GM23338 (cell line): Measurements from ENCODE around the gene MBOAT7. TPM values are rescaled to one million over a fixed set of nuclear protein-coding genes. Genes with fewer than 3 reads are reported as not detected.

Source experiments
- ATAC-seq: fragments of 200-7000 bp; cut with Tn5 transposase; 3 replicates; pipeline ENCODE4 v1.9.1; 2020
- DNase-seq: peaks from one replicate; pipeline ENCODE4 v3.0.0-alpha.2; 2015; ENCODE audit warnings: low spot score
- H2AFZ ChIP-seq: fragments of 200-600 bp; sonication (generic); 2 replicates; pipeline ENCODE4 v1.8.0; 2016; ENCODE audit warnings: antibody characterized with exemption, mild to moderate bottlenecking, moderate library complexity
- H3F3A ChIP-seq: fragments of 200-600 bp; sonication (generic); replicated peaks from 2 replicates; pipeline ENCODE4 v1.8.0; 2017; ENCODE audit warnings: antibody characterized with exemption, mixed run types, low read depth
- H3K27ac ChIP-seq: fragments of 200-600 bp; sonication (generic); 2 replicates; pipeline ENCODE4 v1.6.1; 2016; ENCODE audit warnings: low read depth
- H3K27me3 ChIP-seq: fragments of 200-600 bp; sonication (generic); 2 replicates; pipeline ENCODE4 v1.8.0; 2016; ENCODE audit warnings: mild to moderate bottlenecking, mixed run types, moderate library complexity; ENCODE audit not compliant: insufficient read depth
- H3K36me3 ChIP-seq: fragments of 200-600 bp; sonication (generic); 2 replicates; pipeline ENCODE4 v1.8.0; 2016; ENCODE audit warnings: mild to moderate bottlenecking; ENCODE audit not compliant: insufficient read depth
- H3K4me1 ChIP-seq: fragments of 200-600 bp; sonication (generic); 2 replicates; pipeline ENCODE4 v1.8.0; 2016; ENCODE audit warnings: mild to moderate bottlenecking, moderate library complexity; ENCODE audit not compliant: insufficient read depth
- H3K4me2 ChIP-seq: fragments of 200-600 bp; sonication (generic); 2 replicates; pipeline ENCODE4 v1.7.1; 2017; ENCODE audit warnings: mixed run types
- H3K4me3 ChIP-seq: fragments of 200-600 bp; sonication (generic); 2 replicates; pipeline ENCODE4 v1.6.1; 2016; ENCODE audit warnings: mixed run types
- H3K79me2 ChIP-seq: fragments of 200-600 bp; sonication (generic); replicated peaks from 2 replicates; pipeline ENCODE4 v1.8.0; 2017; ENCODE audit warnings: mild to moderate bottlenecking; ENCODE audit not compliant: insufficient read depth
- H3K9me2 ChIP-seq: fragments of 200-600 bp; sonication (generic); 2 replicates; pipeline ENCODE4 v1.8.0; 2017; ENCODE audit not compliant: insufficient read depth
- H4K20me1 ChIP-seq: fragments of 200-600 bp; sonication (generic); replicated peaks from 2 replicates; pipeline ENCODE4 v1.8.0; 2017; ENCODE audit warnings: mild to moderate bottlenecking; ENCODE audit not compliant: insufficient read depth
- H3K27ac Mint-ChIP-seq: 2 replicates; pipeline ENCODE4 v1.8.0; 2020; ENCODE audit warnings: inconsistent platforms, mild to moderate bottlenecking, moderate library complexity, mixed read lengths
- H3K27me3 Mint-ChIP-seq: 3 replicates; pipeline ENCODE4 v1.8.0; 2022; ENCODE audit warnings: low read depth, mild to moderate bottlenecking, moderate library complexity, mixed read lengths, inconsistent platforms; ENCODE audit not compliant: insufficient read depth, poor library complexity
- H3K36me3 Mint-ChIP-seq: 3 replicates; pipeline ENCODE4 v1.8.0; 2021; ENCODE audit warnings: low read depth, mild to moderate bottlenecking, inconsistent platforms, moderate library complexity, mixed read lengths
- H3K4me1 Mint-ChIP-seq: 3 replicates; pipeline ENCODE4 v1.8.0; 2020; ENCODE audit warnings: mild to moderate bottlenecking, inconsistent platforms, mixed read lengths
- H3K4me3 Mint-ChIP-seq: 3 replicates; pipeline ENCODE4 v1.8.0; 2021; ENCODE audit warnings: moderate library complexity, mild to moderate bottlenecking, inconsistent platforms, mixed read lengths
- H3K9me3 Mint-ChIP-seq: 3 replicates; pipeline ENCODE4 v1.8.0; 2020; ENCODE audit warnings: moderate library complexity, mild to moderate bottlenecking, inconsistent platforms, mixed read lengths
- CTCF ChIP-seq, 2 experiments: fragments of 200-600 bp in 1 of 2; sonication (generic) in 1 of 2; conservative IDR thresholded peaks; 2 replicates each; pipeline versions ENCODE4 v1.5.1 to v1.6.1; 2016 to 2017; ENCODE audit warnings: antibody characterized with exemption in 2 of 2, low read depth in 2 of 2, mild to moderate bottlenecking in 2 of 2, moderate library complexity in 1 of 2
- ETS1 ChIP-seq: IDR thresholded peaks from 2 replicates; pipeline ENCODE4 v1.6.1; 2016; ENCODE audit warnings: antibody characterized with exemption
- EZH2 ChIP-seq: fragments of 200-600 bp; sonication (generic); IDR thresholded peaks from one replicate; pipeline ENCODE4 v1.8.0; 2017; ENCODE audit warnings: antibody characterized with exemption, mild to moderate bottlenecking, low read depth; ENCODE audit not compliant: unreplicated experiment
- EZH2phosphoT487 ChIP-seq: fragments of 200-600 bp; sonication (generic); IDR thresholded peaks from one replicate; pipeline ENCODE4 v1.8.1; 2018; ENCODE audit warnings: antibody characterized with exemption; ENCODE audit not compliant: unreplicated experiment
- JUNB ChIP-seq: IDR thresholded peaks from one replicate; pipeline ENCODE4 v1.6.1; 2016; ENCODE audit warnings: antibody characterized with exemption; ENCODE audit not compliant: unreplicated experiment
- REST ChIP-seq: IDR thresholded peaks from one replicate; pipeline ENCODE4 v1.6.1; 2018; ENCODE audit warnings: antibody characterized with exemption; ENCODE audit not compliant: unreplicated experiment
- STAT1 ChIP-seq: IDR thresholded peaks from one replicate; pipeline ENCODE4 v1.6.1; 2016; ENCODE audit warnings: antibody characterized with exemption; ENCODE audit not compliant: unreplicated experiment
- ZNF114 ChIP-seq: fragments of 250-450 bp; sonication (Bioruptor Pico); IDR thresholded peaks from 2 replicates; pipeline ENCODE4 v1.5.0; 2020; ENCODE audit warnings: mild to moderate bottlenecking, moderate library complexity
- ZNF331 ChIP-seq: fragments of 250-450 bp; sonication (Bioruptor Pico); IDR thresholded peaks from 2 replicates; pipeline ENCODE4 v1.5.0; 2020; ENCODE audit warnings: low read depth, mild to moderate bottlenecking, moderate library complexity
- ZNF462 ChIP-seq: fragments of 250-450 bp; sonication (Bioruptor Pico); IDR thresholded peaks from 2 replicates; pipeline ENCODE4 v1.5.0; 2020; ENCODE audit warnings: mild to moderate bottlenecking, moderate library complexity
- polyA plus RNA-seq: library from polyadenylated mRNA; unstranded; fragments of >200 nt; fragmentation: Nextera tagmentation; extraction: Ambion mirVana; gene quantifications from 2 replicates; pipeline ENCODE4 v1.2.1, GENCODE V29; 2016
- total RNA-seq: library from RNA; depleted of rRNA; stranded (reverse); fragments of >200 nt; shearing (Covaris generic); gene quantifications from 2 replicates; pipeline ENCODE4 v1.2.3, GENCODE V29; 2014

The MBOAT7 gene
- total and polyA plus RNA-seq, 2 experiments from 2014 or later = 77.8 to 184 TPM

- TF ChIP-seq REST = no peak
- no peak for TF ChIP-seq ETS1
- TF ChIP-seq CTCF (conservative IDR thresholded peaks at IDR 0.05; ENCODE audit: low read depth in 2 of 2) = no peak
- no peak for TF ChIP-seq EZH2
Observed at GRCh38 chr19:54128796-54129616, 60.4 kb downstream of the MBOAT7 start (continued).

- Histone ChIP-seq H3K27me3 (no peaks in the 10 kb centered on the region), H3K4me2 (no peak overlapping the region), H2AFZ (no peak overlapping the region), H3K27ac (no peak overlapping the region), H3K9me2 (no peaks in the 10 kb centered on the region), H3K36me3 (peaks cover 7% of the 10 kb centered on the region; the same call in 1 of the 2 replicates), H3K79me2 (no peaks in the 10 kb centered on the region), H3F3A (0 out of 2 replicates have a peak, but pooled peaks cover 3% of the 10 kb centered on the region), H4K20me1 (no peaks in the 10 kb centered on the region; the same call in 1 of the 2 replicates), H3K4me3 (no peak overlapping the region), H3K4me1 (no peaks in the 10 kb centered on the region)
- H3K27me3 Mint-ChIP-seq = peaks cover 13% of the 10 kb centered on the region
- H3K36me3 Mint-ChIP-seq = peaks cover 52% of the 10 kb centered on the region
- no peak overlapping the region for H3K4me3 Mint-ChIP-seq
- no peak for ATAC-seq
- DNase-seq = no peak
- H3K27ac Mint-ChIP-seq = no peak overlapping the region
- no peaks in the 10 kb centered on the region for H3K9me3 Mint-ChIP-seq
- H3K4me1 Mint-ChIP-seq = no peaks in the 10 kb centered on the region
- no peak for TF ChIP-seq ZNF331 (CRISPR knock-in tag)
- TF ChIP-seq JUNB = no peak
- TF ChIP-seq ZNF114 = no peak
- TF ChIP-seq STAT1 = no peak
- TF ChIP-seq EZH2phosphoT487 = no peak
- TF ChIP-seq ZNF462 = no peak
Observed at GRCh38 chr19:54128441-54128725, 61.0 kb downstream of the MBOAT7 start.
